ENCODE data around the gene SLC35E4. TPM values are rescaled to one million over a fixed set of nuclear protein-coding genes. Genes with fewer than 3 reads are reported as not detected.
"Not testable (repeated sequence)": the region's sequence is repeated elsewhere in the genome, so short reads cannot be mapped to it uniquely, and the experiment has no call there.

Gene SLC35E4
- total and polyA plus RNA-seq, 2 donors: 1.6 to 5.3 TPM

DNA sequence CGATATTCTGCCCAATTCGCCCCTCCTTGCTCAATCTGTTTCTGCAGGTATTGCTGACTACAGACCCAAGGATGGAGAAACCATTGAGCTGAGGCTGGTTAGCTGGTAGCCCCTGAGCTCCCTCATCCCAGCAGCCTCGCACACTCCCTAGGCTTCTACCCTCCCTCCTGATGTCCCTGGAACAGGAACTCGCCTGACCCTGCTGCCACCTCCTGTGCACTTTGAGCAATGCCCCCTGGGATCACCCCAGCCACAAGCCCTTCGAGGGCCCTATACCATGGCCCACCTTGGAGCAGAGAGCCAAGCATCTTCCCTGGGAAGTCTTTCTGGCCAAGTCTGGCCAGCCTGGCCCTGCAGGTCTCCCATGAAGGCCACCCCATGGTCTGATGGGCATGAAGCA, 9.2 kb upstream of the SLC35E4 start:
- Histone ChIP-seq H3K27ac (ENCODE audit: low read depth) (no peak overlapping the region), H3K4me1 (ENCODE audit: insufficient read depth) (no peaks in the 10 kb centered on the region), H3K36me3 (ENCODE audit: insufficient read depth) (no peaks in the 10 kb centered on the region), H3K4me3 (ENCODE audit: low read depth, low read length) (no peak overlapping the region)
- WGBS: 83% methylated on average over 5 of the region's 5 CpGs
- DNase-seq (ENCODE audit: extremely low spot score): no peak

DNA sequence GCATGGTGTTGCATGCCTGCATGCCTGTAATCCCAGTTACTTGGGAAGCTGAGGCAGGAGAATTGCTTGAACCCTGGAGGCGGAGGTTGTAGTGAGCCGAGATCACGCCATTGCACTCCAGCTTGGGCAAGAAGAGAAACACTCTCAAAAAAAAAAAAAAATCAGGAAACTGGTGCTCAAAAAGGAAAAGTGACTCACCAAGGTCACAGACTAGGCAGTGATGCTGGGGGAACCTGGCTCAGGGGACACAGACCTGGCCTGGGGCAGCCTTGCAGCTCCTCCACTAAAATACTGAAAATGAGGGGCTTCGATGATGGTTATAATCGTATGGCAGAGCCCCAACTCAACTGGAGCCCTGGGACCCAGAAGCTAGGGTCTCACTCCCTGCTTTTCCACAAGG, 8.1 kb upstream of the SLC35E4 start:
- no peak overlapping the region for H3K4me3 ChIP-seq (ENCODE audit: low read depth, low read length)
- no peaks in the 10 kb centered on the region for H3K4me1 ChIP-seq (ENCODE audit: insufficient read depth)
- no peak for DNase-seq (ENCODE audit: extremely low spot score)
- H3K27ac ChIP-seq (ENCODE audit: low read depth): no peak overlapping the region
- WGBS: 88% methylated on average over 5 of the region's 5 CpGs
- H3K36me3 ChIP-seq (ENCODE audit: insufficient read depth): no peaks in the 10 kb centered on the region

DNA sequence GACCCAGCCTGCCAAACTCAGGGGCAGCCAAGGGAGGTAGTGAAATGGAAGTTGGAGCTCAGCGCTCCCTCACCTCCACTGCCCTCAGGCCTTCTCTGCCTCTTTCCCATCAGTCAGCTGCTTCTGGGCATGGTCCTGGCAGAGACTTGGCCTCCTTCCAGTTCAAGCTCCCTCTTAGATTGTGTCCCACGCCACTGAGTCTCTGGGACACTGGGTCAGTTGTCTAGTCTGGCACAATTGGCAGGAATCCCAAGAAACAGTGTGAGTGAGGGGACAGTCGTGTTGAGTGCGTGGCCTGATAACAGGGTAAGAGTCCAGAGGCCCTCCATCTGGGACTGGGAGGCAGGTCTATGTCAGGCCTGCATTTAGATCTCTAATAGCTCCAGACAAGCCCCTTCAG, 7.1 kb upstream of the SLC35E4 start:
- Histone ChIP-seq H3K27ac (ENCODE audit: low read depth) (no peak overlapping the region), H3K36me3 (ENCODE audit: insufficient read depth) (no peaks in the 10 kb centered on the region), H3K4me1 (ENCODE audit: insufficient read depth) (no peaks in the 10 kb centered on the region), H3K4me3 (ENCODE audit: low read depth, low read length) (no peak overlapping the region)
- no peak for DNase-seq (ENCODE audit: extremely low spot score)
- WGBS: 69% methylated on average over 4 of the region's 4 CpGs

DNA sequence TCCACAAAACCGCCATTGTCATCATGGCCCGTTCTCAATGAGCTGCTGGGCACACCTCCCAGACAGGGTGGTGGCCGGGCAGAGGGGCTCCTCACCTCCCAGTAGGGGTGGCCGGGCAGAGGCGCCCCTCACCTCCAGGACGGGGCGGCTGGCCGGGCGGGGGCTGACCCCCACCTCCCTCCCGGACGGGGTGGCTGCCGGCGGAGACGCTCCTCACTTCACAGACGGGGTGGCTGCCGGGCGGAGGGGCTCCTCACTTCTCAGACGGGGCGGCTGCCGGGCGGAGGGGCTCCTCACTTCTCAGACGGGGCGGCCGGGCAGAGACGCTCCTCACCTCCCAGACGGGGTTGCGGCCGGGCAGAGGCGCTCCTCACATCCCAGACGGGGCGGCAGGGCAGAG, 4.1 kb upstream of the SLC35E4 start:
- 93% methylated on average over 19 of the region's 31 CpGs for WGBS
- not testable (repeated sequence) for H3K4me3 ChIP-seq (ENCODE audit: low read depth, low read length)

DNA sequence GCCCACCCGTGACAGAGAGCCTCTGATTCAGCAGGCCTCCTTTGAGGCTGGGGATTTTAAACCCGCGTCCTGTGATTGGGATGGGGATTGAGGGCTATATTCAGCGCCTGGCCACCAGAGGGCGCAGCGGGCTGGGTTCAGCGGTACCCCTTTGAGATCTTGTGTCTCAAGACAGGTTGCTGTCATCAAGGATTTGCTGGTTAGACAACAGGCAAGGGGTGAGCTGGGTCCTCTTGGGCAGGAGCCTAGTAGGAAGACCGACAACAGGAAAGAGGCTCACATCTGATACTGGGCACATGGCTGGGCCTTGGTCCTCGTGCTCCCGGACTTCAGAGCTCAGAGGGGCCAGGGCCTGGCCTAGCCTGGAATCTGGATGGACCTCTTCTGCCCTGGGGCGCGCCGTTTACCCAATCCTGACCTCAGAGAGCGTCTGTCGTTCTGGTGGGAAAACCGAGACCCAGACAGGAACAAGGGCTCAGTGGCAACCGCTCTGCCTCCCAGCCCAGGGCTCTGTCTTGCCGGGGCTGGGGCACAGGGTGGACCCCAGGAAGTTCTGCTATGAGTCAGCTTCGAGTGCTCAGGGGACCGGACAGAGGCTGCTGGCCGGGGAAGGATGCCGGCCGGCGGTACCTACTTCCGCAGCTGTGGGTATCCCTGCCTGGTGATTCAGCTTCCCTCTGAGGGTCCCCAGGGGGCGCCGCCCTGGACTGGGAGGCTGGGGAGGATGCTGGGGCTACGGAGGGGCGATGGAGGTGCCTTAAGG, 929 bp upstream of the SLC35E4 start:
- WGBS: 9% methylated on average over 29 of the region's 29 CpGs
- Histone ChIP-seq H3K4me1 (ENCODE audit: insufficient read depth) (peaks cover 3% of the 10 kb centered on the region), H3K4me3 (ENCODE audit: low read depth, low read length) (peak overlapping the region; percentile 11), H3K36me3 (ENCODE audit: insufficient read depth) (no peaks in the 10 kb centered on the region), H3K27ac (ENCODE audit: low read depth) (peak overlapping the region; percentile 91)
- peak; percentile 66 for DNase-seq (ENCODE audit: extremely low spot score)

More for the DNA sequence above, 4.1 kb upstream of the SLC35E4 start:
- H3K36me3 ChIP-seq (ENCODE audit: insufficient read depth); H3K4me1 ChIP-seq (ENCODE audit: insufficient read depth); H3K27ac ChIP-seq (ENCODE audit: low read depth); DNase-seq (ENCODE audit: extremely low spot score): not testable (repeated sequence)

DNA sequence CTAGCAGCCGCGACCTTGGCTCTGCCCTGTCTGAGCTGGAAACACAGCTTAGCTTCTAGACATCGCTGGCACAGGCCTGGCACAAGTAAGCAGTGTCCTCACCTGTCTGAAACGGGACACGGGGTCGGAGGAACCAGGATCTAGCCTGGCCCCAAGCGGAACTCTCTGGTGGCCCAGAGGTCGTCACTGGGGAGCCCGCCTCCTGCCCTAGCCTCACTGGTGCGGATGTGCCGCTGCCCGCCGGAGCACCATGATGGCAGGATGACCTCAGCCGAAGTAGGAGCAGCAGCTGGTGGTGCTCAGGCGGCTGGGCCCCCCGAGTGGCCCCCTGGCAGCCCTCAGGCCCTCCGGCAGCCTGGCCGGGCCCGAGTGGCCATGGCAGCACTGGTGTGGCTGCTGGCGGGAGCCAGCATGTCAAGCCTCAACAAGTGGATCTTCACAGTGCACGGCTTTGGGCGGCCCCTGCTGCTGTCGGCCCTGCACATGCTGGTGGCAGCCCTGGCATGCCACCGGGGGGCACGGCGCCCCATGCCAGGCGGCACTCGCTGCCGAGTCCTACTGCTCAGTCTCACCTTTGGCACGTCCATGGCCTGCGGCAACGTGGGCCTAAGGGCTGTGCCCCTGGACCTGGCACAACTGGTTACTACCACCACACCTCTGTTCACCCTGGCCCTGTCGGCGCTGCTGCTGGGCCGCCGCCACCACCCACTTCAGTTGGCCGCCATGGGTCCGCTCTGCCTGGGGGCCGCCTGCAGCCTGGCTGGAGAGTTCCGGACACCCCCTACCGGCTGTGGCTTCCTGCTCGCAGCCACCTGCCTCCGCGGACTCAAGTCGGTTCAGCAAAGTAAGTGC, 871 bp downstream of the SLC35E4 start:
- no peak for DNase-seq (ENCODE audit: extremely low spot score)
- Histone ChIP-seq H3K4me3 (ENCODE audit: low read depth, low read length) (peak overlapping the region; percentile 51), H3K27ac (ENCODE audit: low read depth) (peak overlapping the region; percentile 69), H3K4me1 (ENCODE audit: insufficient read depth) (peaks cover 3% of the 10 kb centered on the region), H3K36me3 (ENCODE audit: insufficient read depth) (no peaks in the 10 kb centered on the region)
- 54% methylated on average over 45 of the region's 45 CpGs for WGBS

DNA sequence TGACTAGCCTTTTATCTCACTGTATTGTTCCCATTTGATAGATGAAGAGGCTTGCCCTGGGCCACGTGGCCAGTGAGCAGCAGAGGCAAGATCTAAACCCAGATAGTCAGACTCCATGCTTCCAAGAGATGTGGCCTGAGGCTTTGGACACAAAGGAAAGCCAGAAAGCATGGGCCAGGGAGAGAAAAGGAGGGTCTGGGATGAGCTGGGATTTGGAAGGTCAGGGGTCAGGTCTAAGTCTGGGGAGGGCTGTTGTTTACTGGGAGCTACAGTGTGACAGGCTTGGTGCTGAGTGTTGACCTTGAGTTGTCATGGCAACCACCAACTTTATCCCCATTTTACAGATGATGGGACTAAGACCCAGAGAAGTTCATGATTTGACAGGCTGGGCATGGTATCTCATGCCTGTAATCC, 2.1 kb downstream of the SLC35E4 start:
- Histone ChIP-seq H3K4me3 (ENCODE audit: low read depth, low read length) (no peak overlapping the region), H3K27ac (ENCODE audit: low read depth) (no peak overlapping the region), H3K4me1 (ENCODE audit: insufficient read depth) (peaks cover 3% of the 10 kb centered on the region)

DNA sequence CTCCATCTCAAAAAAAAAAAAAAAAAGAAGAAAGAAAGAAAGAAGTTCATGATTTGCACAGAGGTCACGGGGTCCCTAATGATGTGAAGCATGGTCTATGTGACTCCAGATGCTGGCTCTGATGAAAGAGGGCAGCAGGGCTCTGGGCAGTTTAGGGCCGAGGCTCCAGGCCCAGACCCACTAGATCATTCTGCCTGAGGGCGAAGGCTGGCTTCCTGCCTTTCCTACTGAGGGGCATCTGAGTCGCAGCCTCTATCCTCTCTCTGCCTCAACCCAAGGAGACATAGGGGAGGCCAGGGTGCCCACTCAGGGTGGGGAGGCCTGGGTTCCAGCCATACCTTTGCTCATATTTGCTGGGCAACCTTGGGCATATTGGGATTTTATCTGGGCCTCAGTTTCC, 4.8 kb downstream of the SLC35E4 start:
- Histone ChIP-seq H3K4me3 (ENCODE audit: low read depth, low read length) (no peak overlapping the region), H3K4me1 (ENCODE audit: insufficient read depth) (peaks cover 3% of the 10 kb centered on the region), H3K36me3 (ENCODE audit: insufficient read depth) (no peaks in the 10 kb centered on the region), H3K27ac (ENCODE audit: low read depth) (no peak overlapping the region)
- 97% methylated on average over 4 of the region's 4 CpGs for WGBS
- DNase-seq (ENCODE audit: extremely low spot score): no peak

More for the DNA sequence above, 2.1 kb downstream of the SLC35E4 start:
- no peaks in the 10 kb centered on the region for H3K36me3 ChIP-seq (ENCODE audit: insufficient read depth)
- no peak for DNase-seq (ENCODE audit: extremely low spot score)
- 80% methylated on average over 1 of the region's 1 CpG for WGBS

DNA sequence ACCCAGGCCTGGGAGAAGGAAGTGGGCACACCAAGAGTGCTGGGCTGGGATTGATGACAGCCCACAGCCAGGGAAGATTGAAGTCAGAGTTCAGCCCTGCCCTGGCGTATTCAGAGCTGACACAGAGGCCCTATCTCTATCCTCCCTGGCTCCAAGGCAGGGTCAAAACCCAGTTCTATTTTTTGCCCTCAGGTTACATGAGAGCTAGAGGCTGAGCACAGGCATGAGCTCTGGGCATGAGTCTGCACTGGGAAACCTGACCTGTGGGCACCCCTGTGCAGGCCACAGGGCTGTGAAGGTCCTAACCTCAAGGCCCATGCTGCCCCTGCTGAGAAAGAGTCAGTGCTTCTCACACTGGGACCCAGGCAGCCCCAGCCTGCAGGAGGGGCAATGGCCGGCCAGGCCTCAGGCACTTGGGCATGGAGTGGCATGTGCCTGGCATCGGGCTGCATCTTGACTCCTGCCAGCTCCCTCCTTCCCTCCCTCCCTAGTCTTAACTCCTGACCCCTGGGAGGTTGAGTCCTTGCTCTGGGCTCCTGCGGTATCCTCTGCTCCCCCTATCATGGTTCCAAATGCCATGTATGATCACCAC, 5.4 kb downstream of the SLC35E4 start:
- Histone ChIP-seq H3K36me3 (ENCODE audit: insufficient read depth) (no peaks in the 10 kb centered on the region), H3K27ac (ENCODE audit: low read depth) (no peak overlapping the region), H3K4me3 (ENCODE audit: low read depth, low read length) (no peak overlapping the region), H3K4me1 (ENCODE audit: insufficient read depth) (peaks cover 3% of the 10 kb centered on the region)
- whole genome bisulfite sequencing: 95% methylated on average over 4 of the region's 4 CpGs
- DNase-seq (ENCODE audit: extremely low spot score): no peak

DNA sequence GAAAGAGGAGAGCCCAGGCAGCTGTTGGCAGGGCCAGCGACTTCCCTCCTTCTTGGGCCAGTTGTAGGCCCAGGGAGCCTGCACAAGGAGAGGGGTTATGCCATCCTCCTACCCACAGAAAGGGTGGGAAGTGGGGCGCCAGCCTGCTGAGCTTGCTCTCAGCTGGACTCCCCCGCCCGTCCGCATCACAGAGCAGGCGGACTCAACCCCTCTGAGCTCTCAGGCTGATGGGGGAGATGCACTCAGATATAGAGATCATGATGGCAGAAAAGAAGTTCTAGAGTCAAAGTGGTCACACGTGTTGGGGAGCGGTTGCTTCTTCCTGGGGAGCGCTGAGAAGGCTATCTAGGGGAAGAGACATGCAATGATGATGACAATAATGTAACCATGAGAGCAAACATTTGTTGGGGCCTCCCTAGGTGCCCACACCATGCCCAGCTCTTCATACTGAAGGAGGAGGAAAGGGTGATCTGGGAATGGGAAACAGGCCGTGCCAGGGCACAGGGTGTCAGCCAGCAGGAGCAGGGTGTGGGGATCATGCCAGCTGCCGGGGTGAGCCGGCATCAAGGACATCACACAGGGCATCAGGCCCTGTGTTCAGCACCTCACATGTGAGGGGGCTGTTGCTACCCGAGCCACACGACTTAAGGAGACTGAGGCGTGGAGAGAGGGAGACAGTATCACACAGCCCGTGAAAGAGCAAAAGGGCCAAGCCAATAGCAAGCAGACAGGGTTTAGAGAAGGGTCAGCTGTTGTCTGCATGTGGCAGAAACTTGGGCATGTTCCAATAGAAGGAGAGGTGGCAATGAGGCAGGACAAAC, 7.7 kb downstream of the SLC35E4 start:
- no peak overlapping the region for H3K4me3 ChIP-seq (ENCODE audit: low read depth, low read length)
- H3K27ac ChIP-seq (ENCODE audit: low read depth): no peak overlapping the region
- no peaks in the 10 kb centered on the region for H3K4me1 ChIP-seq (ENCODE audit: insufficient read depth)
- WGBS: 82% methylated on average over 16 of the region's 16 CpGs
- DNase-seq (ENCODE audit: extremely low spot score): no peak
- no peaks in the 10 kb centered on the region for H3K36me3 ChIP-seq (ENCODE audit: insufficient read depth)

DNA sequence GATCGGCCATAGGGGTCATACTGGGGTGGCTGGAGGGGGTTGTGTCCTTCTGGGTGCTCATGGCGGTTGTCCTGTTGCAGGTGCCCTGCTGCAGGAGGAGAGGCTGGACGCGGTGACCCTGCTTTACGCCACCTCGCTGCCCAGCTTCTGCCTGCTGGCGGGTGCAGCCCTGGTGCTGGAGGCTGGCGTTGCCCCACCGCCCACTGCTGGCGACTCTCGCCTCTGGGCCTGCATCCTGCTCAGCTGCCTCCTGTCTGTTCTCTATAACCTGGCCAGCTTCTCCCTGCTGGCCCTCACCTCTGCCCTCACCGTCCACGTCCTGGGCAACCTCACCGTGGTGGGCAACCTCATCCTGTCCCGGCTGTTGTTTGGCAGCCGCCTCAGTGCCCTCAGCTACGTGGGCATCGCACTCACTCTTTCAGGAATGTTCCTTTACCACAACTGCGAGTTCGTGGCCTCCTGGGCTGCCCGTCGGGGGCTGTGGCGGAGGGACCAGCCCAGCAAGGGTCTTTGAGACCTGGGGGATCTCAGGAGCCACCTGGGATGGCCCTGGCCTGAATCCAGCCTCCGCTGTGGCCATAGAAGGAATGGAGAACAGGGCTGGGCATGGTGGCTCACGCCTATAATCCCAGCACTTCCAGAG, 11.1 kb downstream of the SLC35E4 start:
- 96% methylated on average over 25 of the region's 25 CpGs for WGBS
- no peak for DNase-seq (ENCODE audit: extremely low spot score)
- no peak overlapping the region for H3K4me3 ChIP-seq (ENCODE audit: low read depth, low read length)
- no peak overlapping the region for H3K27ac ChIP-seq (ENCODE audit: low read depth)
- H3K4me1 ChIP-seq (ENCODE audit: insufficient read depth): no peaks in the 10 kb centered on the region
- H3K36me3 ChIP-seq (ENCODE audit: insufficient read depth): no peaks in the 10 kb centered on the region

DNA sequence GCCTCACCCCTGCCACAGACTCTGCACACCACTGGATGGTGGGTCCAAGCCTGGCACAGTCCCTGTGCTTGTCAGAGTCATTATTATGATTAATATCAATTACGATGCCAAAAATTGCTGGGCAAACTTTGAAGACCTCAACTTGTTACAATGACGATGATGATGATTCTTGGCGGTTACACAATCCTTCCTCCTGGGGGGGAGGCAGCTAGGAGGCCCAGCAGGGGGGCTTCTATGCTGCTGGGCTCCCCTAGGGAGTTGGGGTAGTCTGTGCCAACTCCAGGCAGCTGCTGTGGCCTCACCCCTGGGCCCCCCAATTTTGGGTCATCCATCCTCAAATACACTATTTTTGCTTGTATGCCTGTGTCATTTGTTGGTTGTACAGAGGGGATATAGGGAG, 12.0 kb downstream of the SLC35E4 start:
- Histone ChIP-seq H3K4me3 (ENCODE audit: low read depth, low read length) (no peak overlapping the region), H3K27ac (ENCODE audit: low read depth) (no peak overlapping the region), H3K4me1 (ENCODE audit: insufficient read depth) (no peaks in the 10 kb centered on the region), H3K36me3 (ENCODE audit: insufficient read depth) (no peaks in the 10 kb centered on the region)
- WGBS: 87% methylated on average over 3 of the region's 3 CpGs
- DNase-seq (ENCODE audit: extremely low spot score): no peak

DNA sequence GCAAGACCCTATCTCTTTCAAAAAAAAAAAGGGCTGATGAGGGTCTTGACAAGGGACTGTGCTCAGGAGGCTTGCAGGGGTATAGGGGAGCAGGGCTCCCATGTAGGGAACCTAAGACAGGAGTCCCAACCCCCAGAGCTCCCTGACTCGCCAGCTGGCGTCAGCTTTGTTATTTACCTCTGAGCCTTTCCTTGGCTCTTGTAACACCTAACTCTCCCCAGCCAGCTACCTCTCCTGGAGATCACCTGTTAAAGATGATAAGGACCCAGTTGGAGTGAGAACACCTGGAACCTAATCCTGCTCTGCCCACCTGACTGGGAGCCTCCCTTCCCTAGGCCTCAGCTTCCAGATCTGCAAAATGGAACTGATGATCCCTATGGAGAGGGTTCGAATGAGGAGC, 13.2 kb downstream of the SLC35E4 start:
- Histone ChIP-seq H3K27ac (ENCODE audit: low read depth) (no peak overlapping the region), H3K4me1 (ENCODE audit: insufficient read depth) (no peaks in the 10 kb centered on the region), H3K36me3 (ENCODE audit: insufficient read depth) (no peaks in the 10 kb centered on the region), H3K4me3 (ENCODE audit: low read depth, low read length) (no peak overlapping the region)
- 97% methylated on average over 3 of the region's 3 CpGs for WGBS
- DNase-seq (ENCODE audit: extremely low spot score): no peak

All from urinary bladder (tissue), 4 donors.